ENCODE results near the gene SGCG.

GRCh38 chr13:23185542-23185941 is 4.8 kb downstream of the SGCG start:
- TF ChIP-seq POLR2A (IDR thresholded peaks at IDR 0.05; ENCODE audit: extremely low read depth, insufficient read length) (no peak), MYC (IDR thresholded peaks at IDR 0.05; ENCODE audit: low read depth, low read length) (no peak)
- TF ChIP-seq, protein P1, sequence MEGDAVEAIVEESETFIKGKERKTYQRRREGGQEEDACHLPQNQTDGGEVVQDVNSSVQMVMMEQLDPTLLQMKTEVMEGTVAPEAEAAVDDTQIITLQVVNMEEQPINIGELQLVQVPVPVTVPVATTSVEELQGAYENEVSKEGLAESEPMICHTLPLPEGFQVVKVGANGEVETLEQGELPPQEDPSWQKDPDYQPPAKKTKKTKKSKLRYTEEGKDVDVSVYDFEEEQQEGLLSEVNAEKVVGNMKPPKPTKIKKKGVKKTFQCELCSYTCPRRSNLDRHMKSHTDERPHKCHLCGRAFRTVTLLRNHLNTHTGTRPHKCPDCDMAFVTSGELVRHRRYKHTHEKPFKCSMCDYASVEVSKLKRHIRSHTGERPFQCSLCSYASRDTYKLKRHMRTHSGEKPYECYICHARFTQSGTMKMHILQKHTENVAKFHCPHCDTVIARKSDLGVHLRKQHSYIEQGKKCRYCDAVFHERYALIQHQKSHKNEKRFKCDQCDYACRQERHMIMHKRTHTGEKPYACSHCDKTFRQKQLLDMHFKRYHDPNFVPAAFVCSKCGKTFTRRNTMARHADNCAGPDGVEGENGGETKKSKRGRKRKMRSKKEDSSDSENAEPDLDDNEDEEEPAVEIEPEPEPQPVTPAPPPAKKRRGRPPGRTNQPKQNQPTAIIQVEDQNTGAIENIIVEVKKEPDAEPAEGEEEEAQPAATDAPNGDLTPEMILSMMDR (IDR thresholded peaks at IDR 0.05; ENCODE audit: low read depth, low read length), result no peak
- TF ChIP-seq, protein P2, sequence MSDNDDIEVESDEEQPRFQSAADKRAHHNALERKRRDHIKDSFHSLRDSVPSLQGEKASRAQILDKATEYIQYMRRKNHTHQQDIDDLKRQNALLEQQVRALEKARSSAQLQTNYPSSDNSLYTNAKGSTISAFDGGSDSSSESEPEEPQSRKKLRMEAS (IDR thresholded peaks at IDR 0.05; ENCODE audit: low read depth, low read length), result no peak
